Endodermal cell (in vitro differentiated cells): ENCODE results near the gene KCNIP3. TPM values are rescaled to one million over a fixed set of nuclear protein-coding genes. Genes with fewer than 3 reads are reported as not detected.

ENCODE experiments used
- DNase-seq: peaks from one replicate; pipeline ENCODE4 v3.0.0-alpha.2; 2017
- H3K27ac ChIP-seq: 2 replicates; pipeline ENCODE4 v1.5.1; 2013; ENCODE audit warnings: mild to moderate bottlenecking, low read depth, low read length, moderate library complexity
- H3K27me3 ChIP-seq: 2 replicates; pipeline ENCODE4 v1.6.1; 2013; ENCODE audit warnings: mild to moderate bottlenecking, low read length, moderate library complexity; ENCODE audit not compliant: insufficient read depth, control insufficient read depth, poor library complexity, severe bottlenecking
- H3K36me3 ChIP-seq: 2 replicates; pipeline ENCODE4 v1.7.0; 2013; ENCODE audit warnings: mild to moderate bottlenecking, low read length, moderate library complexity; ENCODE audit not compliant: control insufficient read depth, insufficient read depth
- H3K4me1 ChIP-seq: one replicate; pipeline ENCODE4 v1.7.0; 2013; ENCODE audit warnings: low read length; ENCODE audit not compliant: control insufficient read depth, insufficient read depth
- H3K4me3 ChIP-seq: 2 replicates; pipeline ENCODE4 v1.5.1; 2013; ENCODE audit warnings: mild to moderate bottlenecking, low read length, moderate library complexity
- H3K9ac ChIP-seq: 2 replicates; pipeline ENCODE4 v1.6.1; 2013; ENCODE audit warnings: mild to moderate bottlenecking, low read length, moderate library complexity; ENCODE audit not compliant: poor library complexity, severe bottlenecking; ENCODE audit errors: extremely low read depth
- H3K9me3 ChIP-seq: 2 replicates; pipeline ENCODE4 v1.6.1; 2013; ENCODE audit warnings: mild to moderate bottlenecking, low read length, moderate library complexity; ENCODE audit not compliant: control insufficient read depth
- H3K27ac Mint-ChIP-seq: 2 replicates; pipeline ENCODE4 v1.8.0; 2020; ENCODE audit warnings: mixed read lengths
- H3K27me3 Mint-ChIP-seq: 2 replicates; pipeline ENCODE4 v1.8.0; 2021; ENCODE audit warnings: mild to moderate bottlenecking, mixed read lengths; ENCODE audit not compliant: insufficient read depth
- H3K36me3 Mint-ChIP-seq: 2 replicates; pipeline ENCODE4 v1.8.0; 2020; ENCODE audit warnings: low read depth, mixed read lengths
- H3K4me1 Mint-ChIP-seq: 2 replicates; pipeline ENCODE4 v1.8.0; 2020; ENCODE audit warnings: mixed read lengths
- H3K4me3 Mint-ChIP-seq: 2 replicates; pipeline ENCODE4 v1.8.0; 2020; ENCODE audit warnings: mild to moderate bottlenecking, moderate library complexity, mixed read lengths
- H3K9me3 Mint-ChIP-seq: 2 replicates; pipeline ENCODE4 v1.8.0; 2020; ENCODE audit warnings: mild to moderate bottlenecking, mixed read lengths
- CTCF ChIP-seq: fragments of 200-600 bp; sonication (generic); conservative IDR thresholded peaks from 2 replicates; pipeline ENCODE4 v1.5.0; 2021; ENCODE audit warnings: antibody characterized with exemption, mild to moderate bottlenecking
- WGBS, 2 experiments: methylation state at CpG; one replicate each; pipeline versions ENCODE4 v1.1.5 to v1.1.7; 2013; ENCODE audit warnings: missing lambda C conversion rate in 2 of 2, mixed read lengths in 1 of 2; ENCODE audit not compliant: insufficient coverage in 1 of 2, insufficient read length in 1 of 2; 5-methylcytosine and 5-hydroxymethylcytosine counted together
- total RNA-seq, 2 donors: library from RNA; stranded (reverse); fragmentation: NEBNext Ultra II Directional in 1 of 2; extraction: Animal tissue kit (Norgen Biotek cat#: 25700) in 1 of 2; gene quantifications; 2 replicates in 1 of 2; 3 replicates in 1 of 2; pipeline ENCODE4 v1.2.1, GENCODE V29; 2021

The KCNIP3 gene
- total RNA-seq, 2 donors from 2014 or later: 0.26 to 1.3 TPM

DNA sequence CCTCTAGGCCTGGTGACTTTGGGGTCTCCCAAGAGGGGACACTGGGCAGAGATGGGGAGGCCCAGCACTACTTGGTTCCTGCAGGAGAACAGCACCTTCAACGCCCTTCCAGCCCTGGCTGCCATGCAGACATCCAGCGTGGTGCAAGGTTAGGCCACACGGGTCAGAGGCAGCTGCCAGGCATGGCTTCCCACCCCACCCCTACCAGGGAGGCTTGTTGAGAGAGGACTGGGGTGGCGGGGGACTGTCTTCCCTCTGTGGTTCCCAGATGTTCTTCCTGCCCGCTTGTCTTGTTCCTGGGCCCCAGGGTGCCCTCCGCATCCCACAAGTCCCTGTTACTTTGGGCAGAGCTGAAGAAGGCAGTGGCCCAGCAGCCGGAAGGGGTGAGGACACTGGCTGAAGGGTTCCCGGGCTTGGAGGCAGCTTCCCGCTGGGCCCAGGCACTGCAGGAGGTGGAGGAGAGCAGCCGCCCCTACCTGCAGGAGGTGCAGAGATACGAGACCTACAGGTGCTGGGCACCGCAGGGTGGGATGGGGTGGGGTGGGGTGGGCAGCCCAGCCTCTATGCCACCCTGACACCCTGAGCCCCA, 18.4 kb upstream of the KCNIP3 start:
- 86 to 100% methylated on average over 3 to 11 of the region's 12 CpGs for WGBS, 2 experiments
- Mint-ChIP-seq H3K36me3 (no peaks in the 10 kb centered on the region), H3K27ac (no peak overlapping the region), H3K27me3 (no peaks in the 10 kb centered on the region), H3K9me3 (no peaks in the 10 kb centered on the region), H3K4me1 (no peaks in the 10 kb centered on the region), H3K4me3 (no peak overlapping the region)
- H3K27ac ChIP-seq: no peak overlapping the region
- H3K36me3 ChIP-seq: no peaks in the 10 kb centered on the region
- H3K9ac ChIP-seq: no peak overlapping the region
- H3K27me3 ChIP-seq: no peaks in the 10 kb centered on the region
- no peaks in the 10 kb centered on the region for H3K9me3 ChIP-seq
- H3K4me3 ChIP-seq: no peak overlapping the region
- TF ChIP-seq CTCF: no peak
- DNase-seq: no peak
- no peaks in the 10 kb centered on the region for H3K4me1 ChIP-seq

GRCh38 chr2:95279435-95280035, 17.6 kb upstream of the KCNIP3 start:
- Histone ChIP-seq H3K4me3 (no peak overlapping the region), H3K27me3 (no peaks in the 10 kb centered on the region), H3K27ac (no peak overlapping the region), H3K36me3 (no peaks in the 10 kb centered on the region), H3K4me1 (no peaks in the 10 kb centered on the region), H3K9me3 (no peaks in the 10 kb centered on the region), H3K9ac (no peak overlapping the region)
- Mint-ChIP-seq H3K27ac (no peak overlapping the region), H3K4me1 (no peaks in the 10 kb centered on the region), H3K4me3 (no peak overlapping the region), H3K27me3 (no peaks in the 10 kb centered on the region), H3K36me3 (no peaks in the 10 kb centered on the region), H3K9me3 (no peaks in the 10 kb centered on the region)
- TF ChIP-seq CTCF: no peak
- 95% methylated on average over 17 to 19 of the region's 19 CpGs for WGBS, 2 experiments
- no peak for DNase-seq

DNA sequence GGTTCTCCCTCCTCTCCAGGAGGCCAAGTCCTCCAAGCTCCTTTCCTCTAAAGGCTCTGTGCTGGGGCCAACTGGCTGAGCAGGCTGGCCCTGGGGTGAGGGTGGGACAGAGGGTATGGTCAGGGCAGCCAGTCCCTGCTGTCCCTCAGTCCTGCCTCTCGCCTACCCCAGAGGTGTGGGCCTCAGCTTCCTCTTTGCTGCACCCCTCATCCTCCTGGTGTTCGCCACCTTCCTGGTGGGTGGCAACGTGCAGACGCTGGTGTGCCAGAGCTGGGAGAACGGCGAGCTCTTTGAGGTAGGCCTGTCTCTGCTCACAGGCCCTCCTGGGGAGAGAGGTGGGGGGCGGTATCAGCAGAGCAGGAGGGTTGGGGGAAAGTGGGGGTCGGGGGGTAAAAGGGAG, 16.1 kb upstream of the KCNIP3 start:
- H3K27me3 ChIP-seq: no peaks in the 10 kb centered on the region
- H3K27ac ChIP-seq: no peak overlapping the region
- no peaks in the 10 kb centered on the region for H3K36me3 Mint-ChIP-seq
- no peaks in the 10 kb centered on the region for H3K36me3 ChIP-seq
- 80 to 92% methylated on average over 1 to 8 of the region's 8 CpGs for WGBS, 2 experiments
- H3K9me3 Mint-ChIP-seq: no peaks in the 10 kb centered on the region
- H3K9ac ChIP-seq: no peak overlapping the region
- no peak overlapping the region for H3K4me3 ChIP-seq
- no peaks in the 10 kb centered on the region for H3K27me3 Mint-ChIP-seq
- no peaks in the 10 kb centered on the region for H3K4me1 Mint-ChIP-seq
- H3K4me1 ChIP-seq: no peaks in the 10 kb centered on the region
- no peak for DNase-seq
- no peak overlapping the region for H3K4me3 Mint-ChIP-seq
- no peaks in the 10 kb centered on the region for H3K9me3 ChIP-seq
- no peak for TF ChIP-seq CTCF
- H3K27ac Mint-ChIP-seq: no peak overlapping the region
